Measurements from ENCODE around the gene MRM3.

The MRM3 gene

GRCh38 chr17:792277-792676 lies 10.1 kb downstream of the MRM3 start:
- WGBS (ENCODE audit: extremely low coverage, insufficient coverage, low lambda C conversion rate): no CpG with 5 or more reads among the region's 9 CpGs
- H3K4me1 ChIP-seq (ENCODE audit: control insufficient read depth, low read depth, low read length): peaks cover 5% of the 10 kb centered on the region
- H2BK5ac ChIP-seq (ENCODE audit: low read length): no peak overlapping the region
- no peak overlapping the region for H3K4ac ChIP-seq (ENCODE audit: low read depth, low read length)
- no peak overlapping the region for H2AK5ac ChIP-seq (ENCODE audit: low read length)
- H3K36me3 ChIP-seq (ENCODE audit: control insufficient read depth, insufficient read depth, low read length): peaks cover 13% of the 10 kb centered on the region
- H2BK120ac ChIP-seq (ENCODE audit: low read depth, low read length): no peak overlapping the region
- H3K18ac ChIP-seq (ENCODE audit: low read length): no peak overlapping the region
- no peaks in the 10 kb centered on the region for H3K27me3 ChIP-seq (ENCODE audit: insufficient read depth, low read length, poor library complexity)
- H3K4me3 ChIP-seq (ENCODE audit: low read length): no peak overlapping the region
- no peak overlapping the region for H3K4me2 ChIP-seq (ENCODE audit: low read length)
- no peak overlapping the region for H3K27ac ChIP-seq (ENCODE audit: low read depth, low read length)
- H3K79me2 ChIP-seq (ENCODE audit: control insufficient read depth, insufficient read depth, low read length): no peaks in the 10 kb centered on the region
- H3K56ac ChIP-seq (ENCODE audit: low read length): no peak overlapping the region
- H4K8ac ChIP-seq (ENCODE audit: low read depth, low read length): no peak overlapping the region
- H3K23ac ChIP-seq (ENCODE audit: low read length): no peak overlapping the region
- no peak overlapping the region for H3K9ac ChIP-seq (ENCODE audit: low read length)
- DNase-seq: peak; percentile 59
- H2BK15ac ChIP-seq (replicated peaks; ENCODE audit: low read depth): no peak overlapping the region
- peaks cover 6% of the 10 kb centered on the region for H3K79me1 ChIP-seq (ENCODE audit: low read length)
- H4K5ac ChIP-seq (ENCODE audit: low read length): no peak overlapping the region

GRCh38 chr17:794876-795275 lies 12.7 kb downstream of the MRM3 start:
- Histone ChIP-seq H2AK5ac (ENCODE audit: low read length) (no peak overlapping the region), H3K36me3 (ENCODE audit: control insufficient read depth, insufficient read depth, low read length) (peaks cover 12% of the 10 kb centered on the region), H3K4me2 (ENCODE audit: low read length) (no peak overlapping the region), H2BK5ac (ENCODE audit: low read length) (no peak overlapping the region), H3K9ac (ENCODE audit: low read length) (peak overlapping the region; percentile 43), H3K4me1 (ENCODE audit: control insufficient read depth, low read depth, low read length) (peaks cover 5% of the 10 kb centered on the region), H4K5ac (ENCODE audit: low read length) (no peak overlapping the region), H3K79me2 (ENCODE audit: control insufficient read depth, insufficient read depth, low read length) (no peaks in the 10 kb centered on the region), H3K23ac (ENCODE audit: low read length) (no peak overlapping the region), H4K8ac (ENCODE audit: low read depth, low read length) (no peak overlapping the region), H3K4ac (ENCODE audit: low read depth, low read length) (no peak overlapping the region), H3K18ac (ENCODE audit: low read length) (no peak overlapping the region), H3K27ac (ENCODE audit: low read depth, low read length) (peak overlapping the region; percentile 22), H3K27me3 (ENCODE audit: insufficient read depth, low read length, poor library complexity) (no peaks in the 10 kb centered on the region), H3K79me1 (ENCODE audit: low read length) (peaks cover 6% of the 10 kb centered on the region), H3K4me3 (ENCODE audit: low read length) (no peak overlapping the region), H2BK15ac (replicated peaks; ENCODE audit: low read depth) (no peak overlapping the region), H3K56ac (ENCODE audit: low read length) (peak overlapping the region; percentile 22), H2BK120ac (ENCODE audit: low read depth, low read length) (no peak overlapping the region)
- DNase-seq: peak; percentile 84
- WGBS (ENCODE audit: extremely low coverage, insufficient coverage, low lambda C conversion rate): no CpG with 5 or more reads among the region's 18 CpGs

- no peak overlapping the region for H2AK5ac ChIP-seq (ENCODE audit: low read length)
- WGBS (ENCODE audit: extremely low coverage, insufficient coverage, low lambda C conversion rate): no CpG with 5 or more reads among the region's 14 CpGs
- peaks cover 5% of the 10 kb centered on the region for H3K4me1 ChIP-seq (ENCODE audit: control insufficient read depth, low read depth, low read length)
- peak overlapping the region; percentile 22 for H3K27ac ChIP-seq (ENCODE audit: low read depth, low read length)
- H3K36me3 ChIP-seq (ENCODE audit: control insufficient read depth, insufficient read depth, low read length): peaks cover 13% of the 10 kb centered on the region
- H3K9ac ChIP-seq (ENCODE audit: low read length): peak overlapping the region; percentile 43
- H3K56ac ChIP-seq (ENCODE audit: low read length): peak overlapping the region; percentile 56
- H2BK120ac ChIP-seq (ENCODE audit: low read depth, low read length): no peak overlapping the region
- no peak overlapping the region for H2BK15ac ChIP-seq (replicated peaks; ENCODE audit: low read depth)
- H3K27me3 ChIP-seq (ENCODE audit: insufficient read depth, low read length, poor library complexity): no peaks in the 10 kb centered on the region
- no peaks in the 10 kb centered on the region for H3K79me2 ChIP-seq (ENCODE audit: control insufficient read depth, insufficient read depth, low read length)
- H3K23ac ChIP-seq (ENCODE audit: low read length): no peak overlapping the region
- no peak overlapping the region for H2BK5ac ChIP-seq (ENCODE audit: low read length)
- H3K4me2 ChIP-seq (ENCODE audit: low read length): no peak overlapping the region
- no peak overlapping the region for H3K4me3 ChIP-seq (ENCODE audit: low read length)
- no peak overlapping the region for H3K4ac ChIP-seq (ENCODE audit: low read depth, low read length)
- H4K8ac ChIP-seq (ENCODE audit: low read depth, low read length): no peak overlapping the region
- H4K5ac ChIP-seq (ENCODE audit: low read length): no peak overlapping the region
- no peak for DNase-seq
- H3K18ac ChIP-seq (ENCODE audit: low read length): no peak overlapping the region
- peaks cover 6% of the 10 kb centered on the region for H3K79me1 ChIP-seq (ENCODE audit: low read length)
Observed at GRCh38 chr17:795276-795675, 13.1 kb downstream of the MRM3 start.

GRCh38 chr17:795721-796120 lies 13.6 kb downstream of the MRM3 start:
- H2BK5ac ChIP-seq (ENCODE audit: low read length): no peak overlapping the region
- H3K36me3 ChIP-seq (ENCODE audit: control insufficient read depth, insufficient read depth, low read length): peaks cover 15% of the 10 kb centered on the region
- H3K4me3 ChIP-seq (ENCODE audit: low read length): no peak overlapping the region
- no peak overlapping the region for H3K27ac ChIP-seq (ENCODE audit: low read depth, low read length)
- no peak overlapping the region for H3K23ac ChIP-seq (ENCODE audit: low read length)
- no peak overlapping the region for H3K18ac ChIP-seq (ENCODE audit: low read length)
- H2BK15ac ChIP-seq (replicated peaks; ENCODE audit: low read depth): no peak overlapping the region
- no peak overlapping the region for H4K5ac ChIP-seq (ENCODE audit: low read length)
- no peak overlapping the region for H3K4ac ChIP-seq (ENCODE audit: low read depth, low read length)
- H3K9ac ChIP-seq (ENCODE audit: low read length): peak overlapping the region; percentile 43
- no peak for DNase-seq
- no CpG with 5 or more reads among the region's 9 CpGs for WGBS (ENCODE audit: extremely low coverage, insufficient coverage, low lambda C conversion rate)
- no peak overlapping the region for H4K8ac ChIP-seq (ENCODE audit: low read depth, low read length)
- no peaks in the 10 kb centered on the region for H3K27me3 ChIP-seq (ENCODE audit: insufficient read depth, low read length, poor library complexity)
- peaks cover 6% of the 10 kb centered on the region for H3K79me1 ChIP-seq (ENCODE audit: low read length)
- H3K4me2 ChIP-seq (ENCODE audit: low read length): no peak overlapping the region
- H2AK5ac ChIP-seq (ENCODE audit: low read length): no peak overlapping the region
- H3K56ac ChIP-seq (ENCODE audit: low read length): peak overlapping the region; percentile 56
- no peak overlapping the region for H2BK120ac ChIP-seq (ENCODE audit: low read depth, low read length)
- peaks cover 5% of the 10 kb centered on the region for H3K4me1 ChIP-seq (ENCODE audit: control insufficient read depth, low read depth, low read length)
- H3K79me2 ChIP-seq (ENCODE audit: control insufficient read depth, insufficient read depth, low read length): no peaks in the 10 kb centered on the region

GRCh38 chr17:796609-797008 lies 14.5 kb downstream of the MRM3 start:
- H2BK5ac ChIP-seq (ENCODE audit: low read length): no peak overlapping the region
- no peaks in the 10 kb centered on the region for H3K79me2 ChIP-seq (ENCODE audit: control insufficient read depth, insufficient read depth, low read length)
- H3K4me2 ChIP-seq (ENCODE audit: low read length): no peak overlapping the region
- no peak overlapping the region for H2AK5ac ChIP-seq (ENCODE audit: low read length)
- WGBS (ENCODE audit: extremely low coverage, insufficient coverage, low lambda C conversion rate): no CpG with 5 or more reads among the region's 15 CpGs
- peaks cover 3% of the 10 kb centered on the region for H3K4me1 ChIP-seq (ENCODE audit: control insufficient read depth, low read depth, low read length)
- H3K4me3 ChIP-seq (ENCODE audit: low read length): no peak overlapping the region
- H3K23ac ChIP-seq (ENCODE audit: low read length): no peak overlapping the region
- peaks cover 3% of the 10 kb centered on the region for H3K79me1 ChIP-seq (ENCODE audit: low read length)
- no peak overlapping the region for H3K9ac ChIP-seq (ENCODE audit: low read length)
- no peak overlapping the region for H3K4ac ChIP-seq (ENCODE audit: low read depth, low read length)
- H2BK120ac ChIP-seq (ENCODE audit: low read depth, low read length): no peak overlapping the region
- no peak overlapping the region for H4K5ac ChIP-seq (ENCODE audit: low read length)
- no peak overlapping the region for H3K18ac ChIP-seq (ENCODE audit: low read length)
- no peak for DNase-seq
- no peak overlapping the region for H2BK15ac ChIP-seq (replicated peaks; ENCODE audit: low read depth)
- no peaks in the 10 kb centered on the region for H3K27me3 ChIP-seq (ENCODE audit: insufficient read depth, low read length, poor library complexity)
- no peak overlapping the region for H3K56ac ChIP-seq (ENCODE audit: low read length)
- H4K8ac ChIP-seq (ENCODE audit: low read depth, low read length): no peak overlapping the region
- no peak overlapping the region for H3K27ac ChIP-seq (ENCODE audit: low read depth, low read length)
- H3K36me3 ChIP-seq (ENCODE audit: control insufficient read depth, insufficient read depth, low read length): peaks cover 15% of the 10 kb centered on the region

GRCh38 chr17:797236-797840 lies 15.2 kb downstream of the MRM3 start:
- Histone ChIP-seq H2AK5ac (ENCODE audit: low read length) (no peak overlapping the region), H3K4me1 (ENCODE audit: control insufficient read depth, low read depth, low read length) (peaks cover 3% of the 10 kb centered on the region), H2BK120ac (ENCODE audit: low read depth, low read length) (no peak overlapping the region), H3K56ac (ENCODE audit: low read length) (no peak overlapping the region), H3K79me2 (ENCODE audit: control insufficient read depth, insufficient read depth, low read length) (no peaks in the 10 kb centered on the region), H3K23ac (ENCODE audit: low read length) (no peak overlapping the region), H2BK15ac (replicated peaks; ENCODE audit: low read depth) (no peak overlapping the region), H3K4me2 (ENCODE audit: low read length) (no peak overlapping the region), H3K4me3 (ENCODE audit: low read length) (no peak overlapping the region), H3K27me3 (ENCODE audit: insufficient read depth, low read length, poor library complexity) (no peaks in the 10 kb centered on the region), H3K79me1 (ENCODE audit: low read length) (peaks cover 3% of the 10 kb centered on the region), H3K4ac (ENCODE audit: low read depth, low read length) (no peak overlapping the region), H3K27ac (ENCODE audit: low read depth, low read length) (no peak overlapping the region), H4K5ac (ENCODE audit: low read length) (no peak overlapping the region), H3K36me3 (ENCODE audit: control insufficient read depth, insufficient read depth, low read length) (peaks cover 19% of the 10 kb centered on the region), H3K9ac (ENCODE audit: low read length) (no peak overlapping the region), H4K8ac (ENCODE audit: low read depth, low read length) (no peak overlapping the region), H2BK5ac (ENCODE audit: low read length) (no peak overlapping the region), H3K18ac (ENCODE audit: low read length) (no peak overlapping the region)
- no peak for DNase-seq
- WGBS (ENCODE audit: extremely low coverage, insufficient coverage, low lambda C conversion rate): no CpG with 5 or more reads among the region's 22 CpGs
